ENCODE measurements around the gene DNAI2. TPM values are rescaled to one million over a fixed set of nuclear protein-coding genes. Genes with fewer than 3 reads are reported as not detected.

Gene DNAI2
- total and polyA plus RNA-seq, 9 of the 15 experiments (the other 6 are each of a cell fraction or from before 2014, with no cell fraction given) = not detected

DNA sequence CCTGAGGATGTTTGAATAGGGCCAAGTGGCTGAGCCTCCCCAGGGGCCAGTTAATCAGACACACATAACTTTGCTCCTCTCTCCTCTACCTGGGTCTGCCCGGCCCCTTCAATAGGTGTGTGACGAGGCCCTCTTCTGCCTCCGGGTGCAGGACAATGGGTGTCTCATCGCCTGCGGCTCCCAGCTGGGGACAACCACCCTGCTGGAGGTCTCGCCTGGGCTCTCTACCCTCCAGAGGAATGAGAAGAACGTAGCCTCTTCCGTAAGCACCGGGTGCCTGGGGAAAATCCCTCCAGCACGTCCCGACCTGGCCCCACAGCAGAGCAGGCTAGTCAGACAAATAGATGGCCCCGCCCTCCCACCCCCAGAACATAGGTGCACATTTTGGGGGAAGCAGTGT is 35.9 kb downstream of the DNAI2 start:
- POLR2A ChIA-PET = interaction anchor here (0.6 to 0.7 kb wide), 3 partner anchors 18 to 106 kb away, joined by 3 read pairs; no protein-coding TSS in a partner anchor

GRCh38 chr17:74314877-74315276 is 40.8 kb downstream of the DNAI2 start:
- H3K79me2 ChIP-seq (ENCODE audit: control insufficient read depth, insufficient read depth, low read length) = no peaks in the 10 kb centered on the region
- H3K4me3 ChIP-seq = no peak overlapping the region
- H3K9me1 ChIP-seq (ENCODE audit: control insufficient read depth, insufficient read depth, low read length) = no peaks in the 10 kb centered on the region
- peaks cover 10 to 46% of the 10 kb centered on the region in 2 experiments; a peak in 4 of 5 replicates for H3K27me3 ChIP-seq (ENCODE audit: control insufficient read depth in 2 of 2, insufficient read depth in 2 of 2, low read length in 2 of 2)
- in situ Hi-C loops (cut with MboI) (no loop called here), intact Hi-C loops (cut with micrococcal nuclease) (no loop called here)
- CTCF ChIA-PET (ENCODE audit: low intra/inter-chr PET ratio) = no interaction called here
- DNase-seq (ENCODE audit: extremely low read depth in 1 of 4, low spot score in 3 of 4) (no peak), ATAC-seq (no peak), FAIRE-seq (no peak)
- H3K9me3 ChIP-seq (replicated peaks; ENCODE audit: control insufficient read depth, insufficient read depth, low read depth, low read length) = peaks cover 5% of the 10 kb centered on the region; the same call in 1 of the 2 replicates
- no peak overlapping the region for H3K9ac ChIP-seq (ENCODE audit: insufficient read depth in 1 of 2, low read depth in 2 of 2, low read length in 2 of 2)
- H2AFZ ChIP-seq (ENCODE audit: low read depth, low read length) = no peak overlapping the region
- no peak overlapping the region for H3K27ac ChIP-seq (ENCODE audit: extremely low read depth, low read depth, low read length)
- H4K20me1 ChIP-seq (replicated peaks; ENCODE audit: control insufficient read depth, insufficient read depth, low read length) = peaks cover 6% of the 10 kb centered on the region; the same call in 1 of the 2 replicates
- H3K4me1 ChIP-seq (replicated peaks in 1 of 2; ENCODE audit: control insufficient read depth in 2 of 2, insufficient read depth in 2 of 2, low read length in 2 of 2) = no peaks in the 10 kb centered on the region
- WGBS (ENCODE audit: insufficient coverage, low coverage, missing lambda C conversion rate) = 3% methylated on average over 15 of the region's 15 CpGs
- no peaks in the 10 kb centered on the region for H3K36me3 ChIP-seq (ENCODE audit: control insufficient read depth, insufficient read depth, low read length)
- POLR2A ChIA-PET = interaction anchor here (0.7 kb wide), 1 partner anchor 123 kb away, joined by 3 read pairs; no protein-coding TSS in a partner anchor
- no peak overlapping the region for H3K4me2 ChIP-seq (ENCODE audit: insufficient read depth, low read length)
- BruUV-seq (replicated peaks) = no TSS peak
- no peak for TF ChIP-seq SMAD1 (IDR thresholded peaks at IDR 0.05; ENCODE audit: low read depth, low read length, partially characterized antibody)
- no peak for TF ChIP-seq SMAD4 (CRISPR knock-in tag; conservative IDR thresholded peaks at IDR 0.05)
- no peak for TF ChIP-seq C11orf30 (IDR thresholded peaks at IDR 0.05; ENCODE audit: low read depth)
- no peak for TF ChIP-seq RFX5 (IDR thresholded peaks at IDR 0.05; ENCODE audit: low read depth, low read length)
- TF ChIP-seq PTRF (tag; IDR thresholded peaks at IDR 0.05) = no peak
- TF ChIP-seq NCOA1 (IDR thresholded peaks at IDR 0.05; ENCODE audit: low read depth) = no peak
- TF ChIP-seq TAF15 (IDR thresholded peaks at IDR 0.05; ENCODE audit: low read depth, low read length) = no peak
- TF ChIP-seq, protein P1, sequence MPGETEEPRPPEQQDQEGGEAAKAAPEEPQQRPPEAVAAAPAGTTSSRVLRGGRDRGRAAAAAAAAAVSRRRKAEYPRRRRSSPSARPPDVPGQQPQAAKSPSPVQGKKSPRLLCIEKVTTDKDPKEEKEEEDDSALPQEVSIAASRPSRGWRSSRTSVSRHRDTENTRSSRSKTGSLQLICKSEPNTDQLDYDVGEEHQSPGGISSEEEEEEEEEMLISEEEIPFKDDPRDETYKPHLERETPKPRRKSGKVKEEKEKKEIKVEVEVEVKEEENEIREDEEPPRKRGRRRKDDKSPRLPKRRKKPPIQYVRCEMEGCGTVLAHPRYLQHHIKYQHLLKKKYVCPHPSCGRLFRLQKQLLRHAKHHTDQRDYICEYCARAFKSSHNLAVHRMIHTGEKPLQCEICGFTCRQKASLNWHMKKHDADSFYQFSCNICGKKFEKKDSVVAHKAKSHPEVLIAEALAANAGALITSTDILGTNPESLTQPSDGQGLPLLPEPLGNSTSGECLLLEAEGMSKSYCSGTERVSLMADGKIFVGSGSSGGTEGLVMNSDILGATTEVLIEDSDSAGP (CRISPR knock-in tag; IDR thresholded peaks at IDR 0.05) = no peak
- TF ChIP-seq DNMT1 (IDR thresholded peaks at IDR 0.05) = no peak
- no peak for TF ChIP-seq ETS2 (tag; IDR thresholded peaks at IDR 0.05; ENCODE audit: borderline replicate concordance, poor library complexity, severe bottlenecking)
- no peak for TF ChIP-seq HEY1 (CRISPR knock-in tag; IDR thresholded peaks at IDR 0.05; ENCODE audit: borderline replicate concordance)
- no peak for TF ChIP-seq ZC3H8 (IDR thresholded peaks at IDR 0.05)

More for the DNA sequence above, 35.9 kb downstream of the DNAI2 start:
- no peak for TF ChIP-seq ZNF274 (IDR thresholded peaks at IDR 0.05; ENCODE audit: borderline replicate concordance, low read depth, low read length)
- no peak for TF ChIP-seq MCM7 (IDR thresholded peaks at IDR 0.05)
- TF ChIP-seq, protein P2, sequence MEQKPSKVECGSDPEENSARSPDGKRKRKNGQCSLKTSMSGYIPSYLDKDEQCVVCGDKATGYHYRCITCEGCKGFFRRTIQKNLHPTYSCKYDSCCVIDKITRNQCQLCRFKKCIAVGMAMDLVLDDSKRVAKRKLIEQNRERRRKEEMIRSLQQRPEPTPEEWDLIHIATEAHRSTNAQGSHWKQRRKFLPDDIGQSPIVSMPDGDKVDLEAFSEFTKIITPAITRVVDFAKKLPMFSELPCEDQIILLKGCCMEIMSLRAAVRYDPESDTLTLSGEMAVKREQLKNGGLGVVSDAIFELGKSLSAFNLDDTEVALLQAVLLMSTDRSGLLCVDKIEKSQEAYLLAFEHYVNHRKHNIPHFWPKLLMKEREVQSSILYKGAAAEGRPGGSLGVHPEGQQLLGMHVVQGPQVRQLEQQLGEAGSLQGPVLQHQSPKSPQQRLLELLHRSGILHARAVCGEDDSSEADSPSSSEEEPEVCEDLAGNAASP (IDR thresholded peaks at IDR 0.05) = no peak
- Histone ChIP-seq H3K27ac (ENCODE audit: extremely low read depth, low read depth, low read length) (no peak overlapping the region), H3K4me3 (no peak overlapping the region), H3K9ac (ENCODE audit: insufficient read depth in 1 of 2, low read depth in 2 of 2, low read length in 2 of 2) (no peak overlapping the region), H3K4me1 (replicated peaks in 1 of 2; ENCODE audit: control insufficient read depth in 2 of 2, insufficient read depth in 2 of 2, low read length in 2 of 2) (peaks cover 0 to 9% of the 10 kb centered on the region in 2 experiments; a peak in 1 of 5 replicates), H4K20me1 (replicated peaks; ENCODE audit: control insufficient read depth, insufficient read depth, low read length) (no peaks in the 10 kb centered on the region), H3K79me2 (ENCODE audit: control insufficient read depth, insufficient read depth, low read length) (no peaks in the 10 kb centered on the region), H3K27me3 (ENCODE audit: control insufficient read depth in 2 of 2, insufficient read depth in 2 of 2, low read length in 2 of 2) (peaks cover 2 to 30% of the 10 kb centered on the region in 2 experiments; a peak in 4 of 5 replicates), H2AFZ (ENCODE audit: low read depth, low read length) (no peak overlapping the region), H3K36me3 (ENCODE audit: control insufficient read depth, insufficient read depth, low read length) (no peaks in the 10 kb centered on the region), H3K9me3 (replicated peaks; ENCODE audit: control insufficient read depth, insufficient read depth, low read depth, low read length) (peaks cover 5% of the 10 kb centered on the region; the same call in 1 of the 2 replicates), H3K9me1 (ENCODE audit: control insufficient read depth, insufficient read depth, low read length) (no peaks in the 10 kb centered on the region), H3K4me2 (ENCODE audit: insufficient read depth, low read length) (no peak overlapping the region)
- CTCF ChIA-PET (ENCODE audit: low intra/inter-chr PET ratio) = no interaction called here
- no peak for DNase-seq (ENCODE audit: extremely low read depth in 1 of 4, low spot score in 3 of 4)
- ATAC-seq = no peak
- 18% methylated on average over 10 of the region's 12 CpGs for WGBS (ENCODE audit: insufficient coverage, low coverage, missing lambda C conversion rate)
- FAIRE-seq = no peak
- in situ Hi-C loops (cut with MboI) = no loop called here
- intact Hi-C loops (cut with micrococcal nuclease) = no loop called here
- BruUV-seq (replicated peaks) = no TSS peak

Data from K562 (cell line).